VCaP (cell line): ENCODE data around the gene PANX1.

Experiments
- H3K27ac ChIP-seq: fragments of 450-650 bp; 2 replicates; pipeline ENCODE4 v1.5.1; 2017
- TF ChIP-seq, protein P1 (sequence below): fragments of 450-650 bp; conservative IDR thresholded peaks from 2 replicates; pipeline ENCODE4 v1.5.1; 2017; ENCODE audit warnings: mild to moderate bottlenecking, moderate library complexity

The PANX1 gene

GRCh38 chr11:94181526-94181925 lies 52.9 kb downstream of the PANX1 start:
- TF ChIP-seq, protein P1, sequence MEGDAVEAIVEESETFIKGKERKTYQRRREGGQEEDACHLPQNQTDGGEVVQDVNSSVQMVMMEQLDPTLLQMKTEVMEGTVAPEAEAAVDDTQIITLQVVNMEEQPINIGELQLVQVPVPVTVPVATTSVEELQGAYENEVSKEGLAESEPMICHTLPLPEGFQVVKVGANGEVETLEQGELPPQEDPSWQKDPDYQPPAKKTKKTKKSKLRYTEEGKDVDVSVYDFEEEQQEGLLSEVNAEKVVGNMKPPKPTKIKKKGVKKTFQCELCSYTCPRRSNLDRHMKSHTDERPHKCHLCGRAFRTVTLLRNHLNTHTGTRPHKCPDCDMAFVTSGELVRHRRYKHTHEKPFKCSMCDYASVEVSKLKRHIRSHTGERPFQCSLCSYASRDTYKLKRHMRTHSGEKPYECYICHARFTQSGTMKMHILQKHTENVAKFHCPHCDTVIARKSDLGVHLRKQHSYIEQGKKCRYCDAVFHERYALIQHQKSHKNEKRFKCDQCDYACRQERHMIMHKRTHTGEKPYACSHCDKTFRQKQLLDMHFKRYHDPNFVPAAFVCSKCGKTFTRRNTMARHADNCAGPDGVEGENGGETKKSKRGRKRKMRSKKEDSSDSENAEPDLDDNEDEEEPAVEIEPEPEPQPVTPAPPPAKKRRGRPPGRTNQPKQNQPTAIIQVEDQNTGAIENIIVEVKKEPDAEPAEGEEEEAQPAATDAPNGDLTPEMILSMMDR, result no peak
- no peak overlapping the region for H3K27ac ChIP-seq

DNA sequence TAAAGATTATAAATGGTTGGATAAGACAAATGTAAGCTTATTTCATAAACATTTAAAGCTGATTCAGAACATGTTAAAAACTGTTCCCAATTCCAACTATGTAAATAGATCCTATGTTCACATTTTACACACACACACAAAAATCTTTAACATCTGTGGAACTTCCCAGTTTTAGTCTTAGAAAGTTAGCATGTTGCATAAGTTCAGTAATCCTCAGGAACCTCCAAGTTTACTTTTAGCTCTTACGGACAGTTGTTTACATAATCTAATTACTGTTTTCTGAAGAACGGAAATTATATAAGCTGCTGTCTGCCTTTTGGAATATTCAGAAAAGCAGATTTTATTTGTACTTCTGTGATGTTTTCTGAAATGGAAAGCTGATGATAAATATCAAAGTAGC lies 53.3 kb downstream of the PANX1 start:
- H3K27ac ChIP-seq, result no peak overlapping the region
- TF ChIP-seq, protein P1, result no peak

GRCh38 chr11:94183251-94183885 lies 54.7 kb downstream of the PANX1 start:
- TF ChIP-seq, protein P1, result no peak

DNA sequence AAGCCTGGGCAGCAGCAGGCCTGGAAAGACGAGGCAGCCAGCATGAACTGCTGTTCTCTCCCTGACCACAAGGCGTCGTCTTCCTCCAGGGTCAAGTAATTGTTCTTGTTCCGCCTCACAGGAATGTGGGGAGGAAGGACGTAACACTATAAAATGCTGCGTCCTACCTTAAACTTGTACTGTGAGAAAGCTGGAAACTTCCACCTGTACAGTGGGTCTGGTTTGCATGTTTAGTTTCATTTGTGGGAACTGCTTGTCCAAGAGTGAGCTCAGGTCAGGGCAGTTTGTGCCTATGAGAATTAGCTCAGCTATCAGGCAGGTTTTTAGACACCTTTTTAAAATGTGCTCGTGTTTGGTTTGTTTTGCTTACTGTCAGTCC lies 55.2 kb downstream of the PANX1 start:
- peak overlapping the region; percentile 66 for H3K27ac ChIP-seq
- TF ChIP-seq, protein P1, result peak; percentile 97

More at GRCh38 chr11:94183251-94183885, 54.7 kb downstream of the PANX1 start:
- H3K27ac ChIP-seq, result peak overlapping the region; percentile 66

DNA sequence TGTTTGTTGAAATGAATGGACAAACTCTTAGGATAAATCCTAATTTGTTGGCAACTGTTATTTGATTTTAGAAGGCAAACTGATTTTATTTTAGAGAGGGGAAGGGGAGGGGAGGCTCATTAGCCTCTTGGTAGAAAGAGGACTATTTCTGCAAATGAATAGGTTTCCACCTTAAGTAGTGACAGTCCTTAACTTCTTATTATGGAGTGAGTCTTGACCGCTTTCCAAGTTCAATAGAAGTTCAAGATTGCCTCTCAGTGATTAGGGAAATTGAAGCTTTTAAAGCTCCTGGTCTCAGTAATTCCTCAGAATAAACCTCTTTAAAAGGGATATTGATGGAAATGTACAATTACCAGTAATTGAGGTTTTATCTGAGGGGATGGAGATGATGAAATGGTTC lies 55.7 kb downstream of the PANX1 start:
- TF ChIP-seq, protein P1, result no peak
- peak overlapping the region; percentile 66 for H3K27ac ChIP-seq

DNA sequence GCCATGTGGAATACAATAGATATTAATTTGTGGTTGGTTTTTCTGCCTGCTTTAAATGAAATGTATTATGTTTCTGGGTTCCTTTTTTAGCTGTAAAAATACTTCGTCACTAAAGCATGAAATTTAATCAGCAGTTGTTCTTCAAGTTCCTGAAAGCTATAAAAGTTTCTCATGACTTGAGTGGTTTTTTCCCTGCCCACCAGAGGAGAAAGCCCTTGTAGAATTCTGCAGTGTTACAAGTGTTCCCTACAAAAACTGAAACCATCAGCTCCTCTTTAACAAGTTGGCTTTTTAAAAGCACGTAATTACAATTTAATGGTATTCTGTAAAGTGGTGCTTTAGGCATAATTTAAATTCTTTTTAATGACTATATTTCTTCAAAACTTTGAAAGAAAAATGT lies 56.2 kb downstream of the PANX1 start:
- no peak overlapping the region for H3K27ac ChIP-seq
- TF ChIP-seq, protein P1, result no peak

- no peak overlapping the region for H3K27ac ChIP-seq
- TF ChIP-seq, protein P1, result no peak
Measured at GRCh38 chr11:94185416-94186084, 56.9 kb downstream of the PANX1 start.
